Neural cell (in vitro differentiated cells): Measurements from ENCODE around the gene RARG. TPM values are rescaled to one million over a fixed set of nuclear protein-coding genes. Genes with fewer than 3 reads are reported as not detected.

Experiments used
- H2AFZ ChIP-seq: fragments of 200-600, 300-800 bp; sonication (generic), shearing (Covaris generic); 2 replicates; pipeline ENCODE4 v1.6.0; 2014; ENCODE audit warnings: low read depth, mild to moderate bottlenecking, antibody characterized with exemption, low read length, moderate library complexity
- H3F3A ChIP-seq: fragments of 200-600 bp; shearing (Covaris generic); 2 replicates; pipeline ENCODE4 v1.6.1; 2016; ENCODE audit warnings: mild to moderate bottlenecking, moderate library complexity, mixed read lengths, antibody characterized with exemption, low read length; ENCODE audit not compliant: insufficient read depth, poor library complexity, severe bottlenecking
- H3K27ac ChIP-seq: fragments of 200-600, 300-800 bp; sonication (generic), shearing (Covaris generic); 2 replicates; pipeline ENCODE4 v1.5.1; 2014; ENCODE audit warnings: mild to moderate bottlenecking, low read length, moderate library complexity
- H3K27me3 ChIP-seq: fragments of 300-800, 200-600 bp; sonication (generic), shearing (Covaris generic); 2 replicates; pipeline ENCODE4 v1.6.0; 2014; ENCODE audit warnings: mild to moderate bottlenecking, low read depth, low read length, moderate library complexity; ENCODE audit not compliant: insufficient read depth
- H3K36me3 ChIP-seq: fragments of 300-800, 200-600 bp; sonication (generic), shearing (Covaris generic); 2 replicates; pipeline ENCODE4 v1.5.1; 2014; ENCODE audit warnings: mild to moderate bottlenecking, antibody characterized with exemption, low read length, moderate library complexity; ENCODE audit not compliant: insufficient read depth
- H3K4me2 ChIP-seq: fragments of 300-800, 200-600 bp; sonication (generic), shearing (Covaris generic); 2 replicates; pipeline ENCODE4 v1.6.0; 2014; ENCODE audit warnings: mild to moderate bottlenecking, low read length
- H3K4me3 ChIP-seq: fragments of 300-800, 200-600 bp; sonication (generic), shearing (Covaris generic); 2 replicates; pipeline ENCODE4 v1.5.1; 2014; ENCODE audit warnings: mild to moderate bottlenecking, low read length, moderate library complexity
- H3K79me2 ChIP-seq: fragments of 200-600 bp; shearing (Covaris generic); replicated peaks from 2 replicates; pipeline ENCODE4 v1.6.0; 2014; ENCODE audit warnings: mild to moderate bottlenecking, low read length, moderate library complexity; ENCODE audit not compliant: insufficient read depth
- H3K9ac ChIP-seq: fragments of 300-800, 200-600 bp; sonication (generic), shearing (Covaris generic); 2 replicates; pipeline ENCODE4 v1.6.1; 2016; ENCODE audit warnings: mild to moderate bottlenecking, low read length, mixed read lengths
- H3K9me2 ChIP-seq: fragments of 200-600 bp; shearing (Covaris generic); 2 replicates; pipeline ENCODE4 v1.6.1; 2016; ENCODE audit warnings: mild to moderate bottlenecking, low read length, mixed read lengths; ENCODE audit not compliant: insufficient read depth
- H3K9me3 ChIP-seq: fragments of 200-600, 300-800 bp; sonication (generic), shearing (Covaris generic); 2 replicates; pipeline ENCODE4 v1.6.1; 2016; ENCODE audit warnings: mild to moderate bottlenecking, mixed run types, low read length, moderate library complexity, mixed read lengths
- H4K20me1 ChIP-seq: fragments of 200-600 bp; shearing (Covaris generic); 2 replicates; pipeline ENCODE4 v1.6.1; 2016; ENCODE audit warnings: mild to moderate bottlenecking, mixed run types; ENCODE audit not compliant: insufficient read depth
- CTCF ChIP-seq: fragments of 450-650 bp; IDR thresholded peaks from 2 replicates; pipeline ENCODE4 v1.5.1; 2014; ENCODE audit warnings: antibody characterized with exemption, mild to moderate bottlenecking, moderate library complexity; ENCODE audit not compliant: poor library complexity, severe bottlenecking
- EP300 ChIP-seq: fragments of 450-650 bp; conservative IDR thresholded peaks from 2 replicates; pipeline ENCODE4 v1.6.1; 2014; ENCODE audit warnings: antibody characterized with exemption, mild to moderate bottlenecking, moderate library complexity; ENCODE audit not compliant: poor library complexity, severe bottlenecking
- MXI1 ChIP-seq: fragments of 450-650 bp; conservative IDR thresholded peaks from 2 replicates; pipeline ENCODE4 v1.6.1; 2014; ENCODE audit warnings: antibody characterized with exemption, mild to moderate bottlenecking; ENCODE audit not compliant: poor library complexity, severe bottlenecking
- POLR2AphosphoS5 ChIP-seq: IDR thresholded peaks from 2 replicates; pipeline ENCODE4 v1.6.1; 2012
- SMC3 ChIP-seq: fragments of 450-650 bp; conservative IDR thresholded peaks from 2 replicates; pipeline ENCODE4 v1.6.1; 2014; ENCODE audit warnings: antibody characterized with exemption, mild to moderate bottlenecking, moderate library complexity; ENCODE audit not compliant: poor library complexity
- TAF1 ChIP-seq: IDR thresholded peaks from 2 replicates; pipeline ENCODE4 v1.6.1; 2012; ENCODE audit warnings: low read depth
- polyA plus RNA-seq: library from polyadenylated mRNA; depleted of rRNA; stranded (reverse); fragments of >200 nt; gene quantifications from 2 replicates; pipeline ENCODE4 v1.2.3, GENCODE V29; 2014
- TF ChIP-seq, protein P1 (sequence below): IDR thresholded peaks from 2 replicates; pipeline ENCODE4 v1.6.1; 2012; ENCODE audit warnings: borderline replicate concordance

The RARG gene
- polyA plus RNA-seq, 1 donor from 2014 or later = 0.61 TPM

DNA sequence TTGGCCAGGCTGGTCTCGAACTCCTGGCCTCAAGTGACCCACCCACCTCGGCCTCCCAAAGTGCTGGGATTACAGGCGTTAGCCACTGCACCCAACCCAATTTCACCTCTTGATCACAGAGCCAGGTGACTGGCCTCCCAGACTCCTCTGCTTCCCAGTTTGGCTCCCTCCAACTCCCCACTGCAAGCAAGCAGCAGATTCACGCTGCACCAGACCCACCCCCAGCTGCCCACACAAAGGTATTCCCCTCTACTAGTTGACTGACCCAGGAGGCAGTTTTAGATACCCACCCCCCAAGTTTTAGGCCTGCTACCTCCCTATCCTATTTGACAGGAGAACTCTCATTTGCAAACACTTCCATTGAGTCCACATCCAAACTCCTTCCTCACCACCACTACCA, 5.2 kb downstream of the RARG start:
- TF ChIP-seq CTCF (no peak), SMC3 (no peak), POLR2AphosphoS5 (no peak), MXI1 (no peak)
- TF ChIP-seq, protein P1, sequence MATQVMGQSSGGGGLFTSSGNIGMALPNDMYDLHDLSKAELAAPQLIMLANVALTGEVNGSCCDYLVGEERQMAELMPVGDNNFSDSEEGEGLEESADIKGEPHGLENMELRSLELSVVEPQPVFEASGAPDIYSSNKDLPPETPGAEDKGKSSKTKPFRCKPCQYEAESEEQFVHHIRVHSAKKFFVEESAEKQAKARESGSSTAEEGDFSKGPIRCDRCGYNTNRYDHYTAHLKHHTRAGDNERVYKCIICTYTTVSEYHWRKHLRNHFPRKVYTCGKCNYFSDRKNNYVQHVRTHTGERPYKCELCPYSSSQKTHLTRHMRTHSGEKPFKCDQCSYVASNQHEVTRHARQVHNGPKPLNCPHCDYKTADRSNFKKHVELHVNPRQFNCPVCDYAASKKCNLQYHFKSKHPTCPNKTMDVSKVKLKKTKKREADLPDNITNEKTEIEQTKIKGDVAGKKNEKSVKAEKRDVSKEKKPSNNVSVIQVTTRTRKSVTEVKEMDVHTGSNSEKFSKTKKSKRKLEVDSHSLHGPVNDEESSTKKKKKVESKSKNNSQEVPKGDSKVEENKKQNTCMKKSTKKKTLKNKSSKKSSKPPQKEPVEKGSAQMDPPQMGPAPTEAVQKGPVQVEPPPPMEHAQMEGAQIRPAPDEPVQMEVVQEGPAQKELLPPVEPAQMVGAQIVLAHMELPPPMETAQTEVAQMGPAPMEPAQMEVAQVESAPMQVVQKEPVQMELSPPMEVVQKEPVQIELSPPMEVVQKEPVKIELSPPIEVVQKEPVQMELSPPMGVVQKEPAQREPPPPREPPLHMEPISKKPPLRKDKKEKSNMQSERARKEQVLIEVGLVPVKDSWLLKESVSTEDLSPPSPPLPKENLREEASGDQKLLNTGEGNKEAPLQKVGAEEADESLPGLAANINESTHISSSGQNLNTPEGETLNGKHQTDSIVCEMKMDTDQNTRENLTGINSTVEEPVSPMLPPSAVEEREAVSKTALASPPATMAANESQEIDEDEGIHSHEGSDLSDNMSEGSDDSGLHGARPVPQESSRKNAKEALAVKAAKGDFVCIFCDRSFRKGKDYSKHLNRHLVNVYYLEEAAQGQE = no peak
- H3K27me3 ChIP-seq = peaks cover 8% of the 10 kb centered on the region
- no peak overlapping the region for H3K4me3 ChIP-seq
- H3K4me2 ChIP-seq = no peak overlapping the region
- H3K79me2 ChIP-seq = no peaks in the 10 kb centered on the region
- no peak overlapping the region for H2AFZ ChIP-seq
- no peaks in the 10 kb centered on the region for H3K9me2 ChIP-seq
- H3K9me3 ChIP-seq = no peaks in the 10 kb centered on the region
- H3K9ac ChIP-seq = no peak overlapping the region
- no peaks in the 10 kb centered on the region for H3F3A ChIP-seq
- H3K27ac ChIP-seq = no peak overlapping the region
- no peaks in the 10 kb centered on the region for H3K36me3 ChIP-seq
- no peaks in the 10 kb centered on the region for H4K20me1 ChIP-seq

GRCh38 chr12:53225635-53226424, 6.2 kb downstream of the RARG start:
- Histone ChIP-seq H2AFZ (no peak overlapping the region), H4K20me1 (no peaks in the 10 kb centered on the region), H3K4me3 (no peak overlapping the region), H3K9me3 (no peaks in the 10 kb centered on the region), H3K36me3 (no peaks in the 10 kb centered on the region), H3K79me2 (no peaks in the 10 kb centered on the region), H3K9me2 (no peaks in the 10 kb centered on the region), H3K4me2 (no peak overlapping the region), H3K9ac (no peak overlapping the region), H3F3A (no peaks in the 10 kb centered on the region), H3K27me3 (peaks cover 7% of the 10 kb centered on the region), H3K27ac (no peak overlapping the region)
- TF ChIP-seq, protein P1 = no peak
- no peak for TF ChIP-seq POLR2AphosphoS5
- TF ChIP-seq CTCF = no peak
- TF ChIP-seq TAF1 = no peak
- TF ChIP-seq EP300 = no peak
